Ovary (tissue), 10 donors: ENCODE results near the gene TBC1D7. TPM values are rescaled to one million over a fixed set of nuclear protein-coding genes. Genes with fewer than 3 reads are reported as not detected.

Experiments
- DNase-seq, 5 donors: peaks; one replicate each; pipeline ENCODE4 v3.0.0-alpha.2; 2019 to 2020
- H3K27ac ChIP-seq, 2 donors: fragments of 200-600 bp; one replicate each; pipeline versions ENCODE4 v1.5.1 to v1.8.0; 2019 to 2022
- H3K27me3 ChIP-seq: fragments of 200-600 bp; one replicate; pipeline ENCODE4 v1.8.0; 2022
- H3K36me3 ChIP-seq: fragments of 200-600 bp; sonication (generic); one replicate; pipeline ENCODE4 v1.5.1; 2019
- H3K4me1 ChIP-seq: one replicate; pipeline ENCODE4 v1.8.1; 2013; ENCODE audit warnings: mild to moderate bottlenecking, moderate library complexity; ENCODE audit not compliant: insufficient read depth
- H3K4me3 ChIP-seq: fragments of 200-600 bp; sonication (generic); one replicate; pipeline ENCODE4 v1.5.1; 2017
- H3K9me3 ChIP-seq, 2 donors: fragments of 200-600 bp in 1 of 2; sonication (generic) in 1 of 2; one replicate each; pipeline versions ENCODE4 v1.5.1 to v1.8.1; 2013 to 2019; ENCODE audit warnings: mild to moderate bottlenecking in 1 of 2, moderate library complexity in 1 of 2
- EP300 ChIP-seq: sonication (generic); formaldehyde crosslinking; IDR thresholded peaks from one replicate; pipeline ENCODE4 v1.6.1; 2017; ENCODE audit warnings: antibody characterized with exemption
- POLR2A ChIP-seq: fragments of 450-650 bp; IDR thresholded peaks from one replicate; pipeline ENCODE4 v1.6.1; 2017; ENCODE audit warnings: antibody characterized with exemption, mild to moderate bottlenecking, moderate library complexity
- WGBS, 3 donors: extraction: QIAGEN DNeasy Blood & Tissue Kit in 1 of 3; methylation state at CpG; one replicate each; pipeline versions ENCODE4 v1.1.5 to v1.1.7; 2013 to 2017; 5-methylcytosine and 5-hydroxymethylcytosine counted together
- intact Hi-C, 4 donors: fragments of 100-400 bp; cut with DNase I; formaldehyde crosslinking; loops; one replicate each; pipeline versions ENCODE4 v1.11.0 to v1.15.1; 2022 to 2023
- long read RNA-seq, 3 donors: library from polyadenylated mRNA in 2 of 3; unstranded in 2 of 3; transcript quantifications; one replicate each; pipeline ENCODE4 v2.0.0 and lab custom pipeline, GENCODE V29; 2021 to 2026
- polyA plus RNA-seq, 2 donors: library from polyadenylated mRNA; stranded (reverse); fragments of 200-250 nt in 1 of 2; fragments of 350-450 nt in 1 of 2; fragmentation: Illumina TruSeq in 1 of 2; extraction: RNeasy Lipid Tissue Mini Kit (QIAGEN cat#74804) in 1 of 2; gene quantifications; one replicate each; pipeline ENCODE4 v1.2.3, GENCODE V29; 2013 to 2014
- total RNA-seq, 7 donors: library from RNA; depleted of rRNA in 2 of 7; stranded (reverse); fragments of >200 nt in 2 of 7; fragmentation: NEBNext Ultra II Directional in 3 of 7; extraction: Animal tissue kit (Norgen Biotek cat#: 25700) in 3 of 7; gene quantifications; one replicate each; pipeline versions ENCODE4 v1.1.0 to v1.2.4, GENCODE V29; 2016 to 2023
- TF ChIP-seq, protein P1 (sequence below), 3 donors: fragments of 450-650 bp in 2 of 3; fragments of 200-600 bp in 1 of 3; IDR thresholded peaks; one replicate each; pipeline versions ENCODE4 v1.5.1 to v1.8.0; 2016 to 2022; ENCODE audit warnings: antibody characterized with exemption in 3 of 3, mild to moderate bottlenecking in 1 of 3
- donor health status: DM: no; HTN: no; CAD: no; lungs with moderate emphysema.
- donor health status: DM: no; HTN: no; CAD: no.
- donor health status: Bipolar disorder and iron deficiency.
- donor health status: DM: yes; HTN: yes; CAD: no.
- donor health status: DM: no; HTN: no; CAD: no.
- donor health status: DM: yes; HTN: yes; CAD: no.

Gene TBC1D7
- 10 to 100 TPM in 1 of 7 donors, 1 to 10 TPM in 6; 4.7 to 10.2 (median 6.1) TPM for total RNA-seq
- polyA plus RNA-seq, result 10 to 100 TPM in 1 of 2 donors, 1 to 10 TPM in 1; 7.7 to 11.9 TPM
- long read RNA-seq, donor 1, partial matches to known transcripts, result 4 of 71 reads
- long read RNA-seq, donor 1, other reads (novel, unspliced or antisense), result 65 of 71 reads
- long read RNA-seq, donor 2, transcript TBC1D7-202 (8 exons, 1,116 nt), result major isoform, 8 of 17 reads
- long read RNA-seq, donor 2, partial matches to known transcripts, result 6 of 17 reads
- long read RNA-seq, donor 2, other reads (novel, unspliced or antisense), result 0 of 17 reads
- long read RNA-seq, donor 3, partial matches to known transcripts, result 2 of 15 reads
- long read RNA-seq, donor 3, other reads (novel, unspliced or antisense), result 9 of 15 reads

DNA sequence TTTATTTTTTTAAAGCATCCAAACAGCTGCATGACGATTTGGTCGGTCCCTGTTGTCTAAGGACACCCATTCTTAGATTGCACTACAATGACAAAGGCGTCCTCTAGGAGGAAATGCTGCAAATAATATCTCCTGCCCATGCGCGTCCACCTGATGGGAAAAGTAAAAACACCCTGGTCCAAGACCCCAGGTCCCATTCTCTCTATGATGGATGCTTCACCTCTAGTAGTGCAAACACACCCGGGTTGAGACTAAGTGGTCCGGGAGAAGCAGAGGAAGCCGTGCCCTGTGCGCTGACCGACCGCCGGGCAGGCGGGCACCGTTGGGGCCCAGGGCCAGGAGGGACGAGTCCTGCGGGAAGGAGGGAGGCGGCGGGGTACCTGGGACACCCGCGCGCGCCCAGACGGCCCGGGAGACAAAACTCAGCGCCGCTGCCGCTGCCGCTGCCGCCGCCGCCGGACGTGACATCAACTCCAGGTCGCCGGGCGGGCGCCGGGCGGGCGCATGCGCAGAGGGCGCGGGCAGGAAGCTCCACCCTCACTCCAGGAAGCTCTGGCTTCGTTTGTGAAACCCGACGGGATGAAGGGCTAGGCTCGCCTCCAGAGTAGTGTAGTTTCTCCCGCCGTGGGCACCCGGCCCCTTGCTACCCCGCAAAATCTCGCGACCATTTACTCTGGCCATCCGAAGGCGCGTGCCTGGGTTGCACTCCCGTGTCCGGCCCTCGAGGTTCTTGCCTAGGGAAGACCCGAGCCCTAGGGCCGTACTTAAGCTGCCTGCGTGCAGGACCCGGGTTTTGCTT is at the start of gene TBC1D7:
TSS of gene TBC1D7 (minus strand) at position 462 of the 799 bp plus-strand sequence. CDS start 1,639 bp downstream, outside the sequence.
- peak; percentile 79 for TF ChIP-seq POLR2A
- no peak for TF ChIP-seq EP300
- H3K9me3 ChIP-seq, result no peaks in the 10 kb centered on the region
- H3K27ac ChIP-seq, result peak within 1 kb of the TSS; percentile 35 to 84
- 0 to 1% (median 0%) methylated on average over 58 to 63 of the region's 63 CpGs for WGBS, 3 donors
- intact Hi-C loops, result no loop called here
- no peaks in the 10 kb centered on the region for H3K36me3 ChIP-seq
- peaks cover 2% of the 10 kb centered on the region for H3K4me1 ChIP-seq
- peak within 1 kb of the TSS; percentile 88 for H3K4me3 ChIP-seq
- DNase-seq, result peak; percentile 89 to 95 (median 93)
- H3K27me3 ChIP-seq, result no peaks in the 10 kb centered on the region

DNA sequence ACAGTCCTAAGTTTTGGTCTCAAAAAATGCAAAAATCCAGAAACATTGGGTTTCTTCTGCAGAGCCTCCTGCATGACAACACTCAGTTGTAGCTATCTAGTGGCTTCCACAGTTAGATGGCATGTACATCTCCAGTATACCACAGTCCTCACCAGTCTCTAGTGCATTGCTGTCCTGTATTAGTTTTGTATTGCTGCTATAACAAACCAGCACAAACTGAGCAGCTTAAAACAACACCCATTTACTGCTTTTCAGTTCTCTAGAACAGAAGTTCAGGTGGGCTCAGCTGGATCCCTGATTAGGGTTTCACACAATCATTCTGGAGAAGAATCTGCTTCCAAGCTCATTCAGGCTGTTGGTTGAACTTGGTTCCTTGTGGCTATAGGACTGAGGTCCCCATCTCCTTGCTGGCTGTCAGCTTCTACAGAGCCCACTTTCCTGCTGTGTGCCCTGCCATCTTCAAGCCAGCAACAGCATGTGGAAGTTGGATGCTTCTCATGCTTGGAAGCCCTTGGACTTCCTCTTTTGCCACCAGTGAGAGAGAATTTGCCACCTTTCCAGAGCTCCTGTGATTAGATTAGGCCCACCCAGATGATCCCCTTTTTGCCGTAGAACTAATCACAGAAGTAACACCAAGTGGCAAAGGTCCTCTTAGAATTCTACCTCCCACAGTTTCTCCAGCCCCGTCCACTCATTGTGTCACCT is 48.9 kb upstream of the TBC1D7 start:
- no peak overlapping the region for H3K27ac ChIP-seq
- H3K36me3 ChIP-seq, result no peaks in the 10 kb centered on the region
- H3K4me3 ChIP-seq, result no peak overlapping the region
- no peaks in the 10 kb centered on the region for H3K9me3 ChIP-seq
- TF ChIP-seq EP300 (no peak), POLR2A (no peak)
- TF ChIP-seq, protein P1, sequence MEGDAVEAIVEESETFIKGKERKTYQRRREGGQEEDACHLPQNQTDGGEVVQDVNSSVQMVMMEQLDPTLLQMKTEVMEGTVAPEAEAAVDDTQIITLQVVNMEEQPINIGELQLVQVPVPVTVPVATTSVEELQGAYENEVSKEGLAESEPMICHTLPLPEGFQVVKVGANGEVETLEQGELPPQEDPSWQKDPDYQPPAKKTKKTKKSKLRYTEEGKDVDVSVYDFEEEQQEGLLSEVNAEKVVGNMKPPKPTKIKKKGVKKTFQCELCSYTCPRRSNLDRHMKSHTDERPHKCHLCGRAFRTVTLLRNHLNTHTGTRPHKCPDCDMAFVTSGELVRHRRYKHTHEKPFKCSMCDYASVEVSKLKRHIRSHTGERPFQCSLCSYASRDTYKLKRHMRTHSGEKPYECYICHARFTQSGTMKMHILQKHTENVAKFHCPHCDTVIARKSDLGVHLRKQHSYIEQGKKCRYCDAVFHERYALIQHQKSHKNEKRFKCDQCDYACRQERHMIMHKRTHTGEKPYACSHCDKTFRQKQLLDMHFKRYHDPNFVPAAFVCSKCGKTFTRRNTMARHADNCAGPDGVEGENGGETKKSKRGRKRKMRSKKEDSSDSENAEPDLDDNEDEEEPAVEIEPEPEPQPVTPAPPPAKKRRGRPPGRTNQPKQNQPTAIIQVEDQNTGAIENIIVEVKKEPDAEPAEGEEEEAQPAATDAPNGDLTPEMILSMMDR (IDR thresholded peaks at IDR 0.05), result no peak
- H3K27me3 ChIP-seq, result no peaks in the 10 kb centered on the region
- 85 to 98% (median 95%) methylated on average over 2 of the region's 2 CpGs for WGBS, 3 donors
- peaks cover 1% of the 10 kb centered on the region for H3K4me1 ChIP-seq
- intact Hi-C loops, result no loop called here
- DNase-seq, result no peak

DNA sequence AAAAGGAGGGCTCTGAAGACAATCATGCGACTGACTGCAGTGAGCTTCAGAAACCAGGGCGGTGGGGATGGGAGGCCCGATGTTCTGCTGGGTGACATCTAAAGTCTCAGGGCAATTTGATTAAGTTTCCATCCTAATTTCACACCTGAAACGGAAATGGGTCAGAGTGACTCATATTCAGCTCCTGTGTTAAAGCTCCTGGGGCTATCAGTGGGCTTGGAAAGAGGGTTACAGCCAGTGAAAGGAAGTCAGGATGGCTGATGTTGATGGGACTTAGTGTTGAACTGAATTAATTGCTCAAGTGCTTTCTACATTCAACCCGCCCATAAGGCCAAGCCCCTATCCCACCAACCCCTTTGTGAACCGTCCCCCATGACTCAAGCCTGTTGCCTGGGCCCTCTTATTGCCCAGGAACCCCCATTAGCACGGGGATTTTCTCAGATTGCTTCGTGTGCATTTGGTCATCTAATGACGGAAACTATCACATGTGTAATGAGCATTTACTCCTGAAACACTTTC is 47.1 kb upstream of the TBC1D7 start:
- Histone ChIP-seq H3K36me3 (no peaks in the 10 kb centered on the region), H3K4me3 (no peak overlapping the region), H3K4me1 (peaks cover 1% of the 10 kb centered on the region), H3K27ac (no peak overlapping the region), H3K9me3 (no peaks in the 10 kb centered on the region), H3K27me3 (no peaks in the 10 kb centered on the region)
- DNase-seq, result no peak
- intact Hi-C loops, result no loop called here
- TF ChIP-seq POLR2A, result no peak
- no peak for TF ChIP-seq EP300
- TF ChIP-seq, protein P1 (IDR thresholded peaks at IDR 0.05), result no peak
- WGBS, 3 donors, result 86 to 94% (median 91%) methylated on average over 9 of the region's 9 CpGs

DNA sequence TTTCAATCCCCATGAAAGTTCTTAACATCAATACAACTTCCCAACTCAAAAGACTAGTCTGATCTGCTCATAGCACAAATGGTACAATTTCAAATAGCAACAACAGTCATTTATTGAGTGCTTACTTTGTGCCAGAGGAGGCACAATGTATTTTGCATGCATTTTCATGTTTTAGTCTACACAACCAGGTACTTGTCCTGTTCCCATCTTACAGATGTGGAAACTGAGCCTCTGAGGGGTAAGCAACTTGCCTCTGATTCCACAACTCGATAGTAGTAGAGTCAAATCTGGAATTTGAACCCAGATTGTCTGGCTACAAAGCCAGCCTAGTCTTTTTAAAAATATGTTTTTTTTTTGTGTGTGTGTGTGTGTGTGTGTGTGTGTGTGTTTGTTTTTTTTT is 45.6 kb upstream of the TBC1D7 start:
- no peaks in the 10 kb centered on the region for H3K9me3 ChIP-seq
- DNase-seq, result no peak
- no peaks in the 10 kb centered on the region for H3K36me3 ChIP-seq
- no peak overlapping the region for H3K27ac ChIP-seq
- TF ChIP-seq EP300, result no peak
- TF ChIP-seq, protein P1 (IDR thresholded peaks at IDR 0.05), result no peak
- no peak for TF ChIP-seq POLR2A
- no peak overlapping the region for H3K4me3 ChIP-seq
- WGBS, 3 donors, result 84 to 97% (median 90%) methylated on average over 1 of the region's 1 CpG
- intact Hi-C loops, result no loop called here
- H3K27me3 ChIP-seq, result no peaks in the 10 kb centered on the region
- no peaks in the 10 kb centered on the region for H3K4me1 ChIP-seq
